Measurements from ENCODE around the gene IL22RA1. TPM values are rescaled to one million over a fixed set of nuclear protein-coding genes. Genes with fewer than 3 reads are reported as not detected.

IL22RA1 gene
- total and polyA plus RNA-seq, 2 donors (not counting 1 experiment from before 2014, with no cell fraction given), result under 0.01 to 0.03 TPM

GRCh38 chr1:24105368-24106160, 37.4 kb downstream of the IL22RA1 start:
- Histone ChIP-seq H3K27me3 (ENCODE audit: control insufficient read depth, insufficient read depth, low read length) (no peaks in the 10 kb centered on the region), H3K9me3 (ENCODE audit: control insufficient read depth, insufficient read depth, low read depth, low read length) (no peaks in the 10 kb centered on the region), H3K4me3 (replicated peaks in 1 of 4; ENCODE audit: control extremely low read depth in 1 of 4, insufficient read depth in 1 of 4, low read depth in 3 of 4, low read length in 4 of 4) (no peak overlapping the region), H3K9ac (ENCODE audit: insufficient read depth, low read length) (no peak overlapping the region), H4K20me1 (ENCODE audit: control insufficient read depth, extremely low read depth, insufficient read depth, low read length) (no peaks in the 10 kb centered on the region), H3K4me1 (ENCODE audit: control insufficient read depth, extremely low read depth, insufficient read depth, low read length) (no peaks in the 10 kb centered on the region), H2AFZ (ENCODE audit: low read length) (no peak overlapping the region), H3K4me2 (ENCODE audit: extremely low read depth, insufficient read depth, low read length) (no peak overlapping the region), H3K79me2 (ENCODE audit: control insufficient read depth, insufficient read depth, low read length) (no peaks in the 10 kb centered on the region), H3K27ac (ENCODE audit: insufficient read depth, low read length) (no peak overlapping the region), H3K36me3 (ENCODE audit: control insufficient read depth, insufficient read depth, low read length) (no peaks in the 10 kb centered on the region)
- no peak for DNase-seq (ENCODE audit: low read depth in 2 of 2)
- TF ChIP-seq EZH2 (IDR thresholded peaks at IDR 0.05; ENCODE audit: low read length, missing control alignments) (no peak), CTCF (conservative IDR thresholded peaks at IDR 0.05 in 1 of 2, IDR thresholded peaks at IDR 0.05 in 1 of 2; ENCODE audit: low read depth in 1 of 2, low read length in 2 of 2) (no peak)

- no peak overlapping the region for H3K4me2 ChIP-seq (ENCODE audit: extremely low read depth, insufficient read depth, low read length)
- H2AFZ ChIP-seq (ENCODE audit: low read length), result no peak overlapping the region
- H4K20me1 ChIP-seq (ENCODE audit: control insufficient read depth, extremely low read depth, insufficient read depth, low read length), result no peaks in the 10 kb centered on the region
- H3K79me2 ChIP-seq (ENCODE audit: control insufficient read depth, insufficient read depth, low read length), result no peaks in the 10 kb centered on the region
- no peak overlapping the region for H3K27ac ChIP-seq (ENCODE audit: insufficient read depth, low read length)
- H3K36me3 ChIP-seq (ENCODE audit: control insufficient read depth, insufficient read depth, low read length), result no peaks in the 10 kb centered on the region
- no peaks in the 10 kb centered on the region for H3K27me3 ChIP-seq (ENCODE audit: control insufficient read depth, insufficient read depth, low read length)
- no peaks in the 10 kb centered on the region for H3K9me3 ChIP-seq (ENCODE audit: control insufficient read depth, insufficient read depth, low read depth, low read length)
- no peak for DNase-seq (ENCODE audit: low read depth in 2 of 2)
- H3K4me3 ChIP-seq (replicated peaks in 1 of 4; ENCODE audit: control extremely low read depth in 1 of 4, insufficient read depth in 1 of 4, low read depth in 3 of 4, low read length in 4 of 4), result no peak overlapping the region
- no peak overlapping the region for H3K9ac ChIP-seq (ENCODE audit: insufficient read depth, low read length)
- TF ChIP-seq EZH2 (IDR thresholded peaks at IDR 0.05; ENCODE audit: low read length, missing control alignments) (no peak), CTCF (conservative IDR thresholded peaks at IDR 0.05 in 1 of 2, IDR thresholded peaks at IDR 0.05 in 1 of 2; ENCODE audit: low read depth in 1 of 2, low read length in 2 of 2) (no peak)
- no peaks in the 10 kb centered on the region for H3K4me1 ChIP-seq (ENCODE audit: control insufficient read depth, extremely low read depth, insufficient read depth, low read length)
Measured at GRCh38 chr1:24104854-24105253, 38.1 kb downstream of the IL22RA1 start.

GRCh38 chr1:24103879-24104278, 39.1 kb downstream of the IL22RA1 start:
- no peaks in the 10 kb centered on the region for H3K4me1 ChIP-seq (ENCODE audit: control insufficient read depth, extremely low read depth, insufficient read depth, low read length)
- no peak overlapping the region for H3K9ac ChIP-seq (ENCODE audit: insufficient read depth, low read length)
- H3K79me2 ChIP-seq (ENCODE audit: control insufficient read depth, insufficient read depth, low read length), result no peaks in the 10 kb centered on the region
- H4K20me1 ChIP-seq (ENCODE audit: control insufficient read depth, extremely low read depth, insufficient read depth, low read length), result no peaks in the 10 kb centered on the region
- TF ChIP-seq CTCF (conservative IDR thresholded peaks at IDR 0.05 in 1 of 2, IDR thresholded peaks at IDR 0.05 in 1 of 2; ENCODE audit: low read depth in 1 of 2, low read length in 2 of 2), result no peak
- TF ChIP-seq EZH2 (IDR thresholded peaks at IDR 0.05; ENCODE audit: low read length, missing control alignments), result no peak
- no peak overlapping the region for H2AFZ ChIP-seq (ENCODE audit: low read length)
- H3K4me2 ChIP-seq (ENCODE audit: extremely low read depth, insufficient read depth, low read length), result no peak overlapping the region
- H3K36me3 ChIP-seq (ENCODE audit: control insufficient read depth, insufficient read depth, low read length), result no peaks in the 10 kb centered on the region
- no peak overlapping the region for H3K4me3 ChIP-seq (replicated peaks in 1 of 4; ENCODE audit: control extremely low read depth in 1 of 4, insufficient read depth in 1 of 4, low read depth in 3 of 4, low read length in 4 of 4)
- H3K27ac ChIP-seq (ENCODE audit: insufficient read depth, low read length), result no peak overlapping the region
- no peaks in the 10 kb centered on the region for H3K9me3 ChIP-seq (ENCODE audit: control insufficient read depth, insufficient read depth, low read depth, low read length)
- no peak for DNase-seq (ENCODE audit: low read depth in 2 of 2)
- no peaks in the 10 kb centered on the region for H3K27me3 ChIP-seq (ENCODE audit: control insufficient read depth, insufficient read depth, low read length)

Measured in fibroblast of lung (primary cell).